ENCODE measurements around the gene GATA2.

GATA2 gene

GRCh38 chr3:128503164-128503651, 10.2 kb upstream of the GATA2 start:
- DNase-seq (ENCODE audit: insufficient read length, low spot score) (no peak), FAIRE-seq (no peak)

- no peak for DNase-seq (ENCODE audit: insufficient read length, low spot score)
Observed at GRCh38 chr3:128502712-128503111, 9.7 kb upstream of the GATA2 start.

DNA sequence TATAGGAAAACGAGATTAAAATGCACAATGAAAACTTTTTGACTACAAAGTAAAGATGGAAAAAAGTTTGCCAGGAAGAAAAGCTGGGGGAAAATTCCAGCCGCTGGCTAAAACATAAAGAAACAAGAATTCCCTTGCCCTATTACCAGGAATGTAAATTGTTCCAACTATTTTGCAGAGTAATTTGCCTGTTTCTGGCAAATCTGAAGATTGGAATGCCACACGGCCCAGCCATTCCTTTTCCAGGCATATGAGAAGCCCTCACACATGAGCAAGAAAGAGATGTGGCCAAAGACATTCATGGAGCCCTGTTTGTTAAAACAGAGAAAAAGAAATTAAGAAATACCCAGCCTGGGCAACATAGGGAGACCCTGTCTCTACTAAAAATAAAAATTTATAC, 8.4 kb upstream of the GATA2 start:
- FAIRE-seq (no peak), DNase-seq (ENCODE audit: insufficient read length, low spot score) (no peak)

More at GRCh38 chr3:128502712-128503111, 9.7 kb upstream of the GATA2 start:
- FAIRE-seq, result no peak

GRCh38 chr3:128500556-128500955, 7.6 kb upstream of the GATA2 start:
- FAIRE-seq (no peak), DNase-seq (ENCODE audit: insufficient read length, low spot score) (no peak)

GRCh38 chr3:128499724-128500275, 6.8 kb upstream of the GATA2 start:
- FAIRE-seq (no peak), DNase-seq (ENCODE audit: insufficient read length, low spot score) (no peak)

DNA sequence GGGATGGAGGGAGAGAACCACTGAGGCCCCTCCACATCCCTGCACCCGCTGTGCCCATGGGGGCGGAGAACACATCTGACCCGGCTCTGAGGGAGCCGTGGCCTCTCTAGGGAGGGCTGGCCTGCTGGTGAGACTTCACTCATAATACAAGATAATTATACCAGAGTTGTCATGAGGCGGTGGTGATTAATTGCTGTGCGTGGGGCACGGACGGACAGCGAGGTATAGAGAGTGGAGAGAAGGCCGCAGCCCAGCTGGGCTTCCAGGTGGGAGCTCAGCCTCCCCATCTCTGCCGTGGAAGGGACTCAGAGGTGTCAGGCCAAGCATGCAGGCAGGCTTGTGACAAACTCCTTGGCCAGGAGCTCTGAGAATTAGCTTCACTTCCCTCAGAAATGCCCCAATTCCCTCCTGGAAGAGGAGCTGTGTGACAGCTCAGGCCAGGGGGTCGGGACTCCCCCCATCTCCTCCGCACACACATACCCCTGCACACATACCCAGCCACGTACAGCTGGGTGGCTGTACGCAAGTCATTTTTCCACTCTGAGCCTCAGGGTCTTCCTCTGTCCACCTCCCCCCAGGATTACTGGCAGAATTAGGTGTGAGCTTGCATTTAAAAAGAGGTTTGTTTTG, 6.0 kb upstream of the GATA2 start:
- no peak for DNase-seq (ENCODE audit: insufficient read length, low spot score)
- FAIRE-seq, result no peak

- DNase-seq (ENCODE audit: insufficient read length, low spot score) (no peak), FAIRE-seq (no peak)
Observed at GRCh38 chr3:128498127-128498626, 5.2 kb upstream of the GATA2 start.

- FAIRE-seq (no peak), DNase-seq (ENCODE audit: insufficient read length, low spot score) (peak; percentile 80)
Observed at GRCh38 chr3:128497305-128498126, 4.5 kb upstream of the GATA2 start.

- DNase-seq (ENCODE audit: insufficient read length, low spot score), result no peak
- no peak for FAIRE-seq
Observed at GRCh38 chr3:128496602-128497304, 3.8 kb upstream of the GATA2 start.

GRCh38 chr3:128496019-128496601, 3.1 kb upstream of the GATA2 start:
- DNase-seq (ENCODE audit: insufficient read length, low spot score), result no peak
- no peak for FAIRE-seq

- DNase-seq (ENCODE audit: insufficient read length, low spot score), result no peak
- no peak for FAIRE-seq
Observed at GRCh38 chr3:128495435-128495970, 2.5 kb upstream of the GATA2 start.

DNA sequence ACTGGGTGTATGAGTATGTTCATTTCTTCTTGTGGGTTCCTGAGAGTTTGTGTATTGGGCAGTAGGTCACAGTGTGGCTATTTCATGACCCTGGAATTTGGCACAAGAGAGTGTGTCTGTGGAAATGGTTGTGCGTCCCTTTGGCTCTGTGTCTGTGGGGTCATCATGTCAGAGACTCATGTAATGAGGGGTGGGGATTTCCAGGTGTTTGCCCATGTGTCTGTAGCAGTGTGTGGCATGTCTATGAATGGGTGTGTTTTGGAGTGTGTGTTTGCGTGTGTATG, 1.3 kb upstream of the GATA2 start:
- FAIRE-seq (no peak), DNase-seq (ENCODE audit: insufficient read length, low spot score) (no peak)

DNA sequence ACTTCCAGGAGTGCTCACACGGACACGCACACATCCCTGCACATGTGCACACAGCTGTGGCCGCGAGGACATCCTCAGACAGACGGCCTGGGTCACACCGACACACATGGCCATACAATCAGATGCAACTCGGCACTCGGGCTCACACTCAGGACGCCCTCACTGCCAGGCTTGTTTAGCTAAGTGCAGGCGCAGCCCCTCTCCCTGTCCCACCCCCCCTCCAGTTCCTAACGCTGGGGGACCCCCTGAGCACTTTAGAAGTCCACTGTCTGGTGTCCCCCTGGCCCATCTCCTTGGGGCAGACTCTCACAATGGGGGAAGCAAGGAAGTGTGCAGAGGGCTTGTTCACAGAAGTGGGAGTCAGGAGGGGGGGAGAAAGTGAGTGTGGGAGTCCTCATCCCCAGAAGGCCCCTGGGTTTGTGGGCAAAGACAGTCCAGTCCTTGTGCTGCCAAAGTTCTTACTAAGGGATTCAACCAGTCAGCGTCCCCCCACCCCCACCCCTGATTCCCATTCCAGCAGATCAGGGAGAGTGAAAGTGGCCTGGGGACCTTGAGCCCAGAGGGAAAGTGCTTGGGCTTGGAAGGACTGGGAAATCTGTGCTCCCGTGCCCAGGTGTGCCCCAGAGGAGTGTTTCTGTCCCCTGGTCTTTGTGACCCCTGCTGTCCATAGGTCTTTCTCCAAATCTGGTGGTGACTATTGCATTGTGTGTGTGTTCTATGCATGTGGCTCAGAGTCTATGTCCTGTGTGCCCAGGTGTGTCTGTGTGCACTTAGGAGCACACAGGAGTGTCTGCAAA, 767 bp upstream of the GATA2 start:
- DNase-seq (ENCODE audit: insufficient read length, low spot score) (no peak), FAIRE-seq (no peak)

GRCh38 chr3:128491941-128492670, 895 bp downstream of the GATA2 start:
- DNase-seq (ENCODE audit: insufficient read length, low spot score) (no peak), FAIRE-seq (no peak)

DNA sequence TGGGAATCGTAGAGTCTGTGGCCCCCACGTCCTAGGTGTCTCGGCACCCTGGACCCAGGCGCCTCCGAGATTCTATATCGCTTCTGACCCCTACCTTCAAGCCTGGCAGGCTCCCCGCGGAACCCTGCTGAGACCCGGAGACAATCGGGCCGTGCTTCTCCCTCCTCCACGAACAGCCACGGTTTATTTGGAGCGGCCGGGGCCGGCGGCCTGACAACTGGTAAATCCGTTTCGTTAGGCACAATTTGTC, 1.4 kb downstream of the GATA2 start:
- DNase-seq (ENCODE audit: insufficient read length, low spot score), result no peak
- FAIRE-seq, result no peak

DNA sequence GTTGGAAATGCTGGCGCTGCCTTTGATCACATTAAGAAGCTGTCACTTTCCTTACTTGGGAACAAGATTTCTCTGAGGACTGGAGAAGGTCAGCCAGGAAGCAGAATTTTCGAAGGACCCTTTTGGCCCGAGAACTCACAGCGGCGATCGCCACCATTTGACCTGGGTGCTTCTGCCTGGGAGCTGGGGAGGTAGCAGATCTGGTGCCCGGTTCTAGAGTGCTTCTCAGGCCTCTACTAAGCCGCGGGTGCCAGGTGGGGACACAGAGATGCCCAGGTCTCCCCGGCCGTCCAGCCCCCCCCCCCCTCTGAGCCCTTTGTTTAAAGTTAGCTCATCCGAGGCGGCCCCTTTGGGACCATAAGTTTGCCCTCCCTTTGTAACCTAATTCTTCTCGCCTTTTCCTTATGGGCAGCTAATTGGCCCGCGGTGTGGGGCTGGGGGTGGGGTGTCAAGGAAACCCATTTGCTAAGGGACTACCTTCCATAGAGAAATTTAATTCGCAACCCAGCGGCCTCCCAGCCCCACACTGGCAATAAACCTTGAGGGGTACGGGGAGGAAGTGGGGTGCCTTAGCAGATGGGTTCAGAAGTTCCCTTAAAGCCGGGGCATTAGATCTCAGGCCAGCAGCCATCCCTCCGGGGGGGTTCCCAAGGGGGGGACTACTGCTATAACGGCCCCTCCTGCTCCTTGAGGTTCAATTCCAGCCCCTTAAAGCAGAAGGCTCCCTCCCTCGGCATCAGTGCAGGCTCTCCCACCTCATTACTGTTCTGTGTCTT, 1.9 kb downstream of the GATA2 start:
- no peak for DNase-seq (ENCODE audit: insufficient read length, low spot score)
- FAIRE-seq, result no peak

DNA sequence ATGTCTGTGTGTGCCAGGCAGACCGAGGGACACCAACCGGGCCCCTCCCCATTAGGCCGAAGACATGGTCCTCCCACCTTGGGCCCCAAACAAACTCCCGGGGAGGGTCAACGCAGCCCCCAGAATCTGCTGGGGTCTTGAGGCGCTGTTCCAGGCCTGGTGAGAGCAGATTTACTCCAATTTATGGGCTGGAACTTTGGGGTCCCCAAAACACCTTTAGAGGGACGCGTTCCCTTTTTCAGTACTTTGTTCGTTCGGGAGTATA, 2.4 kb downstream of the GATA2 start:
- no peak for FAIRE-seq
- DNase-seq (ENCODE audit: insufficient read length, low spot score), result no peak

GRCh38 chr3:128489927-128490649, 2.9 kb downstream of the GATA2 start:
- DNase-seq (ENCODE audit: insufficient read length, low spot score) (no peak), FAIRE-seq (no peak)

GRCh38 chr3:128489674-128489926, 3.4 kb downstream of the GATA2 start:
- DNase-seq (ENCODE audit: insufficient read length, low spot score), result no peak
- FAIRE-seq, result no peak
